COR-L47 (cell line): ENCODE measurements around the gene NCDN.
"Not testable (repeated sequence)": the region's sequence is repeated elsewhere in the genome, so short reads cannot be mapped to it uniquely, and the experiment has no call there.

Source experiments
- DNase-seq: peaks from one replicate; lab custom pipeline; 2025; lab: John Stamatoyannopoulos, UW

Gene NCDN

DNA sequence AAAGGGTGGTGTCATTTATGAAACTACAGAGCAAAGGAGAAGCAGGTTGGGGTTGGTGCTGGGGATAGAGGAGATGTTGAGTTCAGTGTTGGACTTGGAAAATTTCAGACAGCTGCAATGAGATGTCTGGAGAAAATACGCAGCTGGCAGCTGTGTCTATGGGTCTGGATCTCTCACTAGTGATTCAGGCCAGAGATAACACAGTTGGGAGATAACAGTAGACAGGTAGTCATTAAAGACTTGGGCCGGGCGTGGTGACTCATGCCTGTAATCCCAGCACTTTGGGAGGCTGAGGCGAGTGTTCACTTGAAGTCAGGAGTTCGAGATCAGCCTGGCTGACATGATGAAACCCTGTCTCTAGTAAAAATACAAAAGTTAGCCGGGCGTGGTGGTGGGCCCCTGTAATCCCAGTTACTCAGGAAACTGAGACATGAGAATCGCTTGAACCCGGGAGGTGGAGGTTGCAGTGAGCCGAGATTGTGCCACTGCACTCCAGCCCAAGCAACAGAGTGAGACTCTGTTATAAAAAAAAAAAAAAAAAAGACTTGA, 13.1 kb downstream of the NCDN start:
- DNase-seq = no peak

DNA sequence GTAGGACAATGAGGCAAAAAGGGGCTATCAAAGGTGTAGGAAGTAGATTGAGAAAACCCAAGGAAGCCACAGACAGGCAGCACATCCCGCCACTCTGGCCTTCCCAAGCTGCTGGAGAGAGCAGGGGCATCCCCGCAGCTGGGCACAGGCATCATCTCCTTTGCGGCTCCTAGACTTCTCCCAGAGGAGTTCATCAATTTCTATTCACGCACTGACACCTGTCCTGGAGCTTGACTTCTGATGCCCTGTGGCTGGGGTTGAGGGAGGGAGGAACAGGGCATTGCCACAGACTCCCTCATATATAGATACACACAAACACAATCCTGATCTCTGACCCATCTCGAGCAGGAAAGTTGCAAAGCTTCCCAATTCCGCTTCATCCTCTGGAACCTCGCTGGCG, 13.7 kb downstream of the NCDN start:
- no peak for DNase-seq

DNA sequence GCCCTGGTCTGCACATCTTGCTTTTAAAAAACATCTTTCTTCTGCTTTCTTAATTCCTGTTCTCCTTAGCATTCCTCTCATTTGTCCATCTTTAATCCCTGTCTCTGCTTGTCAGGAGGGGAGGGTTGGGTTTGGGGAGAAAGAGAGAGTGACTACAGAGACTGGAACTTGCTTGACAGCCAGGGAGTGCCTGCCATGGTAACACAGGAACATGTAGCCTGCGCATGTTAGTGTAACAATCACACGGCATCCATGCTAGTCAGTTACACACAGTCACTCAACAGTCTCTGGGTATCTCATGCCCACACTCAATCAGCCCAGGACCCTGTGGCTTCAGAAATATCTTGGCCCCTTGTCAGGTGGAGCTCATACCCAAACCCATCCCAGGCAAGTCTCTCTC, 14.7 kb downstream of the NCDN start:
- no peak for DNase-seq

DNA sequence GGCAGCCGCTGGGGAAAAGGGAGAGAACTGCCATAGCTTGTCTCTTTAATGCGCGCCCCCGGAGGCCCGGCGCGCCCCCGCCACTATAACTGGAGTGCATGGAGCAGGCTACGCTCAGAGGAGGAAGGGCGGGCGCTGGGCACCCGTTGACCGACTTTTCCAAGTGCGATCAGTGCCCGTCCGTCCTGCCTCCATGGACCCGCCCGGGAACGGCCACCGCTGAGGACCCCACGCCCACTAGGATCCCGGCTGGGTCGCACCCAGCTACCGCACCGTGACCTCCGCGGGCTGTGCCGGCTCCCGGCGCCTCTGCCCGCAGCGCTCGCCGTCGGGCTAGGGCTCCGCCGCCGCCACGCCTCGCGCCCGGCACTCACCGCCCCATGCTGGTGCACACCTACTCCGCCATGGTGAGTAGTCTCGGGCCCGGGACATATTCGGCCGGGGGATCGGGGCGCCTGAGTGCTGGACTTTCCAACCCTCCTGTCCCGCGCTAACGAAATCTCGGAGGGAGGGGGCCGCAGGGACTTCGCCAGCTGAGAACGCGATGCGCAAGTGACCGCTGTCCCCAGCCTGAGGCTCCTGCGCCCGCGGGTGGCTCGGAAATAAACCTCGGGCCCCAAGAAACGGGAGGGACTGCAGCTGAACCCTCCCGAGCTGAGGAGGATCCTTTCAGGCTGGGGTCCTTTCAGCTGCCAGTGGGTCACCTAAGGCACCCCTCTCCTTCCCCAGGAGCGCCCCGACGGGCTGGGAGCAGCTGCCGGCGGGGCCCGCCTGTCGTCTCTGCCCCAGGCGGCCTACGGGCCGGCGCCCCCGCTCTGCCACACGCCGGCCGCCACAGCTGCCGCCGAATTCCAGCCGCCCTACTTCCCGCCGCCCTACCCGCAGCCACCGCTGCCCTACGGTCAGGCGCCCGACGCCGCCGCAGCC, 15.9 kb downstream of the NCDN start, which contains the start of gene TFAP2E:
TSS of gene TFAP2E (plus strand) at position 117 of the 927 bp plus-strand sequence. CDS start at position 381, 264 bp downstream.
- no peak for DNase-seq

DNA sequence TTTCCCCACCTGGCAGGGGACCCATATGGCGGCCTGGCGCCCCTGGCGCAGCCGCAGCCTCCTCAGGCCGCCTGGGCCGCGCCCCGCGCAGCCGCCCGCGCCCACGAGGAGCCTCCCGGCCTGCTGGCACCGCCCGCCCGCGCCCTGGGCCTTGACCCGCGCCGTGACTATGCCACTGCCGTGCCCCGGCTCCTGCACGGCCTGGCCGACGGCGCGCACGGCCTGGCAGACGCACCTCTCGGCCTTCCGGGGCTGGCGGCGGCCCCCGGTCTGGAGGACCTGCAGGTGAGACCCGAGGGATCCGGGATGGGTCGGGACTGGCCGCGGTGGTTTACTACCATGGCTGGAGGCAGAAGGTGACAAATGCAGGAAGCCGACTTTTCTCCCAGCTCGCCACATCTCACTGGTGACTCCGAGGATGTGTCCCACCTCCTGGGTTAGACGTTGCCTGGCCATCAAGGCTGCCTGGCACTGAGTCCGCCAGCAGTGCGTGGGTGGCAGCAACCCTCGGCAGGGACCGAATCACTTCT, 16.6 kb downstream of the NCDN start:
- no peak for DNase-seq

DNA sequence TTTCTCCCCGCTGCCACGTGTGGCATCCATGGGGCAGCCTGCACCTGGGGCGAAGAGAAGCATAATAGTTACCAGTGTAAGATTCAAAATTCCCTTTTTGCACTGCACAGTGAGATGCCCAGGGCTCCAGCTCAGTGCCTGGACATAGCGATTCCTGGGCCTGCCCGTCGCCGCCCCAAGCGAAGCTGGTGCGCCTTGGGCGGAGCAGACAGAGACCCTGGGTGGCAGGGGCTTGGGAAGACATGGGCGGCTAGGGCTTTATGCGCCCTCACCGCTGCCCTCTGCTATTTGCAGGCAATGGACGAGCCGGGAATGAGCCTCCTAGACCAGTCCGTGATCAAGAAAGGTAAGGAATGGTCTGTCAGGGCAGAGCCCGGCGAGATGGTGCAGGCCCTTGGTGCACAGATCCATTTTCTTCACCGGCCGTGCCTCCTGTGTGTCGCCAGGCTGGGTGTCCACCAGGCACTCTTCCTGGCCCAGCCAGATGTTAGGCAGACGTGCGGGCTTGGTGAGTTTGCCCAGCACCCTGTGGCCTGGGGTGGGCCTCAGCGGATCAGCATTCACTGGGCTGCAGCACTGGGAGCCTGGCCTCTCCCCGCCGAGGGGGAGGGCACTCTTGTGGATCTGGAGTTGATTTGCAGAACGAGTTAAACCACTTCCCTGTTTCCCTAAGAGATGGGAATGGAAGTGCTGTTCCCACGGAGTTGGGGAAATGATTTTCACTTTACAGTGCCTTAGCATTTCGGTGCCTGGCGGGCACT, 17.2 kb downstream of the NCDN start:
- DNase-seq = no peak

DNA sequence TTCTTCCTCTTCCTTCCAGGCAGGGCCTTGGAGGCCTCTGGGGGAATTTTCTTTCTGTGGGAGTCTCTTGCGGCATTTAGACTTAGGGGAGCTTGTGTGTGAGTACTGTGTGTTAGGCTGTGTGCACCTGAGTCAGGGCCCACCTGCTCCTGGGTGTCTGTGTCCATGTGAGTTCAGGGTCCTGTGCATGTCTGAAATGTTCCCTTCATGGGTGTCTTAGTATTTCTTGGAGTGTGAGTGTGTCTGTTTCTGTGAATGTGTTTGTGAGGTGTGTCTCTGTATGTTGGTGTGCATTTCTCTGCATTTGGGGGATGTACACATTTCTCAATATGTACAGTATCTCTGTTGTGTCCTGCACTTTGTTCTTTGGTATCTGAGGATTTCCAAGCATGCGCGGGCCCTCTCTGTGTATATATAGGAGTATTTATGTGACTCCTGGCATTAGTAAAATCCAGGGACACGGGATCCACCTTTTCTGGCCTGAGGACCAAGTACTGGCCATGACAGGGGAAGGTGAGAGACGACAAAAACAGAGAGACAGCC, 17.9 kb downstream of the NCDN start:
- DNase-seq = no peak

DNA sequence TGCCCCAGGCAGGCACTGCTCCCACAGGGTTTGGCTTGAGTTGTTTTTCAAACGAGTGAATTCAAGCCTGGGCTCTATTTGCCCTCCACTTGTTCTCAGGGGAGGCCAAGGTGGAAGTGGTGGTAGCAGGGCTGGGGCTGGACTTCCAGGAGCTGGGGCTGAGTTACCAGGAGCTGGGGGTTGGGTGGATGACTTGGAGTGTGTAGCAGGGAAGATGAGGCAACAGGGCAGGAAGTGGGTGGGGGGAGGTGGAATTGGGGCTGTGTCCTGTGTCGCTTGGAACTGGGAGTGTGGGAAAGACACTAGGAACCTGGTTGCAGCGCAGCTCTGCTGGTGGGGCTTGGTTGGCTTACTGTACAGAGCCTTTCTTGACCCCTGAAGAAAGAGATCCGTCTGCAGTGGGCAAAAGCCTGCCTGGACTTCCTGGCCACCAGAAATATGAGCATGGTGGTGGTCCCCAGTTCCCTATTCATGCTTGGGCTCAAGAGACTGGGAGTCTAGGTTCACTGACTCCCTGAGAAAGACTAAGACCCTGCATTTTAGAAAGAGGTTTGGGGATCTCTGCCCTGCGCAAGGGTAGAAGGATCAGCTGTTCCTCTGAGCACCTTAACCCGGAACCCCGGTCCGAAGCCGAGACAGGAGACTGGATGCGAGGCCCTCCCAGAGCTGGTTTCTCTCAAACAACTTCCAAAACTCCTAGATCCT, 18.6 kb downstream of the NCDN start:
- DNase-seq = no peak

DNA sequence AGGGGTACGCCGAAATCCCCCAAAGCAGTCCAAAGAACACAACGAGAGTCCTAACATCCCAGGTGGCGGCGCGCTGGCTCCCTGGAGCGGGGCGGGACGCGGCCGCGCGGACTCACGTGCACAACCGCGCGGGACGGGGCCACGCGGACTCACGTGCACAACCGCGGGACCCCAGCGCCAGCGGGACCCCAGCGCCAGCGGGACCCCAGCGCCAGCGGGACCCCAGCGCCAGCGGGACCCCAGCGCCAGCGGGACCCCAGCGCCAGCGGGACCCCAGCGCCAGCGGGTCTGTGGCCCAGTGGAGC, 19.1 kb downstream of the NCDN start:
- DNase-seq = not testable (repeated sequence)

DNA sequence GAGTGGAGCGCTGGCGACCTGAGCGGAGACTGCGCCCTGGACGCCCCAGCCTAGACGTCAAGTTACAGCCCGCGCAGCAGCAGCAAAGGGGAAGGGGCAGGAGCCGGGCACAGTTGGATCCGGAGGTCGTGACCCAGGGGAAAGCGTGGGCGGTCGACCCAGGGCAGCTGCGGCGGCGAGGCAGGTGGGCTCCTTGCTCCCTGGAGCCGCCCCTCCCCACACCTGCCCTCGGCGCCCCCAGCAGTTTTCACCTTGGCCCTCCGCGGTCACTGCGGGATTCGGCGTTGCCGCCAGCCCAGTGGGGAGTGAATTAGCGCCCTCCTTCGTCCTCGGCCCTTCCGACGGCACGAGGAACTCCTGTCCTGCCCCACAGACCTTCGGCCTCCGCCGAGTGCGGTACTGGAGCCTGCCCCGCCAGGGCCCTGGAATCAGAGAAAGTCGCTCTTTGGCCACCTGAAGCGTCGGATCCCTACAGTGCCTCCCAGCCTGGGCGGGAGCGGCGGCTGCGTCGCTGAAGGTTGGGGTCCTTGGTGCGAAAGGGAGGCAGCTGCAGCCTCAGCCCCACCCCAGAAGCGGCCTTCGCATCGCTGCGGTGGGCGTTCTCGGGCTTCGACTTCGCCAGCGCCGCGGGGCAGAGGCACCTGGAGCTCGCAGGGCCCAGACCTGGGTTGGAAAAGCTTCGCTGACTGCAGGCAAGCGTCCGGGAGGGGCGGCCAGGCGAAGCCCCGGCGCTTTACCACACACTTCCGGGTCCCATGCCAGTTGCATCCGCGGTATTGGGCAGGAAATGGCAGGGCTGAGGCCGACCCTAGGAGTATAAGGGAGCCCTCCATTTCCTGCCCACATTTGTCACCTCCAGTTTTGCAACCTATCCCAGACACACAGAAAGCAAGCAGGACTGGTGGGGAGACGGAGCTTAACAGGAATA, 19.7 kb downstream of the NCDN start:
- no peak for DNase-seq

DNA sequence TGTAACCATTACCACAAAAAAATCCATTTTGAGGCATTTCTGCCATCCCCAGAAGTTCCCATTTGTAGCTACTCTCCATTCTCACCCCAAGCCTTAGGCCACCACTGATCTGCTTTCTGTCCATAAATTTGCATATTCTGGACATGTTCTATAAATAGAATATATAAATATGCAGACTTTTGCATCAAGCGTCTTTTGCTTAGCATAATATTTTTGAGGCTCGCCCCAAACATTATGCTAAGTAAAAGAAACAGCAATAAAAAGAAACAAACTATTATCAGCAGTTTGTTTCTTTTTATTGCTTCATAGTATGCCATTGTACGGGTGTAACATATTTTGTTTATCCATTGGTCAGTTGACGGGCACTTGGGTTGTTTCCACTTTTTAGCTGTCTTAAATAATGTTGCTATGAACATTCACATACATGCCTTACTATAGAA, 23.4 kb downstream of the NCDN start:
- no peak for DNase-seq

DNA sequence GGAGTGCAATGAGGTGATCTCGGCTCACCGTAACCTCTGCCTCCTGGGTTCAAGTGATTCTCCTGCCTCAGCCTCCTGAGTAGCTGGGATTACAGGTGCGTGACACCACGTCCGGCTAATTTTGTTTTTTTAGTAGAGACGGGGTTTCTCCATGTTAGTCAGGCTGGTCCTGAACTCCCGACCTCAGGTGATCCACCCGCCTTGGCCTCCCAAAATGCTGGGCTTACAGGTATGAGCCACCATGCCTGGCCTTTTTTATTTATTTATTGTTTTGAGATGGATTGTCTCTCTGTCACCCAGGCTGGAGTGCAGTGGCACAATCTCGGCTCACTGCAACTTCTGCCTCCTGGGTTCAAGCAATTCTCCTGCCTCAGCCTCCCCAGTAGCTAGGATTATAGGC, 24.0 kb downstream of the NCDN start:
- DNase-seq = not testable (repeated sequence)

DNA sequence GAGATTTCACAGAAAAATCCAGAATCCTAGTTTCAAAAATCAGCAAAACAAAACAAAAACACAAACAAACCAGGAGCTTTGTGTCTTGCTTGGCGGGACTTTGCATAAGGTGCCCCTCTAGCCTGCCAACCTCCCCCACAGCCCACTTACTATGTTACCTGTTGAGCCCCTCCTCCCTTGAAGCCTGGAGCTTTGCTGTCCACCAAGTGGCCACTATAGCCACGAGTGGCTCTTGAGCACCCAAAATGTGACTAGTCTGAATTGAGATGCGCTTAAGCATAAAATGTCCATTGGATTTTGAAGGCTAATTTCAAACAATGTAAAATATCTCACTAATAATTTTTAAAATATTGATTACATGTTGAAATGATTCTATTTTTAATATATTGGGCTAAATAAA, 27.7 kb downstream of the NCDN start:
- no peak for DNase-seq

DNA sequence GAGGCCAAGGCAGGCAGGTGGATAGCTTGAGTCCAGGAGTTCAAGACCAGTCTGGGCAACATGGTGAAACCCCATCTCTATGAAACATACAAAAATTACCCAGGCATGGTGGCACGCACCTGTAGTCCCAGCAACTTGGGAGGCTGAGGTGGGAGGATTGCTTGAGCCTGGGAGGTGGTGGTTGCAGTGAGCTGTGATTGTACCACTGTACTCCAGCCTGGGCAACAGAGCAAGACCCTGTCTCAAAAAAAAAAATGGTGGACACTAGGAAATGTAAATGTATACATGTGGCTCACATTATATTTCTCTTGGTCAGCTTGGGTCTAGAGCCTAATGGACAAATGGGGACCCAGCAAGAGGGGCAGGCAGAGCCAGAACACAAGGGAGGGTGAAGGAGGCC, 28.2 kb downstream of the NCDN start:
- not testable (repeated sequence) for DNase-seq

DNA sequence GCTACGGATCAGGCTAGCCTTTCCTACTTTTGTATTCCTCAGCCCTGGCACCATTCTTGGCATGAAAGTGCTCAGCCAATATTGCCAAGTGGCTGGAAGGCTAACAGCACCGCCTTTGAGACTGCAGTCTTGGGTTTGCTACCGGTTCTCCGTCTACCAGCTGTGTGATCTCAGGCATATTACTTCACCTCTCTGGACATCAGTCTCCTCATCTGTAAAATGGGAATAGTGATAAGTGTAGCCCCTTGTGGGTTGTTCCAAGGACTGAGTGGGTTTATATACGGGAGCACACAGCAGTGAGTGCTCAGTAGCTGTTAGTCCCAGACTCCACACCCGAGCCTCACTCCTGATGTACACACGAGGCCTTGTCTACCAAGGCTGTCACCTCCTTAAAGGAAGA, 29.2 kb downstream of the NCDN start:
- no peak for DNase-seq

DNA sequence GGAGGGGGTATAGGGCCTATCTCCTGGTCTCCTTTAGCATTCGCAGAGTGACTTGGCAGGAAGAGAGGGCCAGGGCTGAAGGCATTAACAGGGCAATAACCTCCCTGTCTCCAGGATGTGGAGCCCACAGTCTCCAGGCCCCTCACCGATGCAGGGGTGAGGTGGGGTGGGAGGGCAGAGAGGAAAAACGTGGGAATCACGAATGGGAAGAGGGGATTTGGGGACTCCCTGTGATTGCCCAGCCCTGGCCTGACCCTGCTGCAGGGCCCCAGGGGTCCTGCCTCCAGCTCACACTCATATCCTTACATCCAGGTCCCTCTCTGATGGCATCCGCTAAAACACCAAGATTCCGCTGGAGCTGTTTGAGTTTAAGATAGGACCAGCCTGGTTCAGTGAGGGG, 30.1 kb downstream of the NCDN start:
- no peak for DNase-seq

DNA sequence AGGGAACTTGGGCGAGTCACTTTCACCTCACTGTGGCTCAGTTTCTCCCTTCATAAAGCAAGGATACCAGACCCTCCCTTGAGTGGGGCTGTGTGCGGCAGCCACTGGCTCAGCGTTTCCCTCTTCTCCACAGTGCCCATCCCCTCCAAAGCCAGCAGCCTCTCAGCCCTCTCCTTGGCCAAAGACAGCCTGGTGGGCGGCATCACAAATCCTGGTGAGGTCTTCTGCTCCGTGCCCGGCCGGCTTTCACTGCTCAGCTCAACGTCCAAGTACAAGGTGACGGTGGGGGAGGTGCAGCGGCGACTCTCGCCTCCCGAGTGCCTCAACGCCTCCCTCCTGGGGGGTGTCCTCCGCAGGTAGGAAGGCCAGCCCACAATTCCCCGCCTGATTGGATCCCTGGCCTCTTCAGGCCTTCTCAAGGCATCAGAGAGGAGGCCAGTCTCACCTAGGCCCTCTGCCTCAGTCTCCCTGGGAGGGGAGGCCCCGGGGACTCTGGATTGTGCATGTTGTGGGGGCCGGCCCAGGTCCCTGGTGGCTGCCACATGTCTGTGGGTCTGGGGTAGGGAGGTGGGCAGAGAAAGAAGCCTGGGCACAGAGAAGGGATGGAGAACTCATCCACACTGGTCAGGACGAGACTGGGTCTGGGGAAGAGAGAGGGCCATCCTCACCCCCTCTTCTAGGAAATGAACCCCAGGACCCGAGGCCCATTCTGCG, 30.8 kb downstream of the NCDN start:
- DNase-seq = no peak

DNA sequence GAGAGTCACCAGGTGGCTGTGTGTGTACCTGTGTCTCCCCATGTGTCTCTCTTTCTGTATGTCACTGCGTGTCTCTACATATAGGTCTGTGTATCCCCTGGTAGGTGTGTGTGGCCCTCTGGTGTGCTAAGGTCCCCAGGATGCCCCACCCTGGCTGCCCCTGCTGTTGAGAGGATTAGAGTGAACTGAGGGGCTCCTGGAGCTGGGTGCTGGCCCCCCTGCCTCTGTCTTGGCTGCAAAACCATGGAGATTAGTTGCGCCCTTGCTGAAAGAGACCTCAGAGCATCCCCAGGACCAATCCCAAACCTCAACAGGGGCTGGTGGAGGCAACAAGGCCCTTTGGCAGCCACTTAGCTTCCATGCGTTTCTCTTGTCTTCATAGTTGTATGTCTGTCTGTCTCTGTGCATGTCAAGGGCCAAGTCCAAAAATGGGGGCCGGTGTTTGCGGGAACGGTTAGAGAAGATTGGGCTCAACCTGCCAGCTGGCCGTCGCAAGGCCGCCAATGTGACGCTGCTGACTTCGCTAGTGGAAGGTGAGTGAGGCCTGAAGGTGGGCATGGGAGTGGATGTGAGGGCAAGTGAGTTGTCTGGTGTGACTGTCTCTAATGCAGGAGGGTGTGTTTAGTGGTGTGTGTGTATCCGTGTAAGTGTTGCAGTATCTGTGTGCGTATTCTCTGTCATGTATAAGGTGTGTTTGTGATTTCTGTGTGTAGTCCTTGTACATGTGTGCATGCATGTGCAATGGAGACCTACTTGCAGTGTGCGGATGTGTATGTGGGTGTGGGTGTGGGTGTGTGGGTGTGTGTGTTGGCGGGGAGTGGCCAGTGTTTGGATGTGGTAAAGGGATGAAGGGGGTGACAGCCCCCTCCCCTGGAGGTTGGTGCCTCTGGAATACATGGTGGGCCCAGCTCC, 32.2 kb downstream of the NCDN start:
- DNase-seq = no peak

DNA sequence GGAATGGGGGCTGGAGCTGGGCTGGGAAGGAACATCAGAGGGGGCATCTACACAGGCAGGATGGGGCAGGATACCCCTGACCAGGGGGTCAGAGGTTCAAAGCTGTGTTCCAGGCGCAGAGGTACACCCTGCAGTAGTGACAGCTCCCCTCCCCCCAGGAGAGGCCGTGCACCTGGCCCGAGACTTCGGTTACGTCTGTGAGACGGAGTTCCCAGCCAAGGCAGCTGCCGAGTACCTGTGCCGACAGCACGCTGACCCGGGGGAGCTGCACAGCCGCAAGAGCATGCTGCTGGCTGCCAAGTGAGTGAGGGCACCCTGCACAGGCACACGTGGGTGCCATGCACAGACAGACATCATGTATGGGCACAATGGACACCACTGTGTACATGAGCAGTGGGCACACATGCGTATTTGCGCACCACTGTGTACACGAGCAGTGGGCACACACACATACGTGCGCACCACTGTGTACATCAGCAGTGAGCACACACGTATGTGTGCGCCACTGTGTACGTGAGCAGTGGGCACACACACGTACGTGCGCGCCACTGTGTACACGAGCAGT, 33.0 kb downstream of the NCDN start:
- no peak for DNase-seq
